Kidney glomerular epithelial cell (primary cell): ENCODE results near the gene CTTNBP2NL.
"Not testable (repeated sequence)": the region's sequence is repeated elsewhere in the genome, so short reads cannot be mapped to it uniquely, and the experiment has no call there.

Source experiments
- DNase-seq: peaks from one replicate; lab custom pipeline; 2025; lab: John Stamatoyannopoulos, UW

CTTNBP2NL gene

GRCh38 chr1:112386731-112387346, 9.2 kb upstream of the CTTNBP2NL start:
- no peak for DNase-seq

DNA sequence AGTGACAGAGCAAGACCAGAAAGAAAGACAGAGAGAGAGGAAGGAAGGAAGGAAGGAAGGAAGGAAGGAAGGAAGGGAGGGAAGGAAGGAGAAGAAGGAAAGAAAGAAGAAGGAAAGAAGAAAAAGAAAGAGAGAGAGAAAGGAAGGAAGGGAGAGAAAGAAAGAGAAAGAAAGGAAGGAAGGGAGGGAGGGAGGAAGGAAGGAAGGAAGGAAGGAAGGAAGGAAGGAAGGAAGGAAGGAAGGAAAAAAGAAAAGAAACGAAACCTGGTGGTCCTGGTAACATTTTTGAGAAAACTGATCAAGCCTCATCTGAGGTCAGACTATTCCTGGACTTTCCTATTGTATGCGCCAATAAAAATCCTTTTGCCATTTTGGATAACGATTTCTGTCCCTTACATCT, 8.2 kb upstream of the CTTNBP2NL start:
- DNase-seq: no peak

DNA sequence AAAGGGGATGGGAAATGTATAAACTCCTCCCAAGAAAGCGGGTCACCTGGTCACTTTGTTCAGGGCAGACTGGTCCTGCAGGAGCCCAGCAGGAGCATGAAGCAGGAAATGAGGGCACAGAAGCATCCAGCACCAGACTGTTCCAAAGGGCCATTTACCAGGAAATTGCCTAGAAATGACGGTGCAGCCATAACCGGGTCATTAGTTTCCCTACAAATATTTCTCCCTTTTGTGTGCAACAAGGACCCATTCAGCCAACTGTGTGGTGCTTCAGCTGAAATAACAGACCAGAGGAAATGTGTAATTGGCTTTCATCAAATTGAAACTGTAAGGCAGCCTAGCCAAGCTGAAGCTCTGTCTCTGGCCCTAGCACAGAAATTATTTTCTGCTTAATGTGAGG, 7.6 kb upstream of the CTTNBP2NL start:
- no peak for DNase-seq

DNA sequence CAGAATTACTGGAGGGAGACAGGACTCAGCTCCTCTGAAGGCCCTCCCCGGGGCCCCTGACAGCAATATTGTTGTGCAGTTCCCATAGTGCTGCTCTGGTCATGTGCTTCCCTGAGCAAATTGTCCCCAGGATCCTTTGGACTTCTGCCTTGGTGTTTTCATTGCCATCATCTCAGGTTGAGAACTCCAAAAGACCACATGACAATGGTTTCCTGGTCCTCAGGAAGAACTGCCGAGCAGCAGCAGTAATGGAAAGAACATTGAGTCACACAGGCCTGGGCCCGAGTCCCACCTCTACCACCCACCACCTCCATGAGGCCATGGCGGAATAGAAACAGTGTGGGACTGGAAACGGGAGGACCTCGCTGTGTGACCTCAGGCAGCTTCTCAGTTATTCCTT, 6.3 kb upstream of the CTTNBP2NL start:
- no peak for DNase-seq

DNA sequence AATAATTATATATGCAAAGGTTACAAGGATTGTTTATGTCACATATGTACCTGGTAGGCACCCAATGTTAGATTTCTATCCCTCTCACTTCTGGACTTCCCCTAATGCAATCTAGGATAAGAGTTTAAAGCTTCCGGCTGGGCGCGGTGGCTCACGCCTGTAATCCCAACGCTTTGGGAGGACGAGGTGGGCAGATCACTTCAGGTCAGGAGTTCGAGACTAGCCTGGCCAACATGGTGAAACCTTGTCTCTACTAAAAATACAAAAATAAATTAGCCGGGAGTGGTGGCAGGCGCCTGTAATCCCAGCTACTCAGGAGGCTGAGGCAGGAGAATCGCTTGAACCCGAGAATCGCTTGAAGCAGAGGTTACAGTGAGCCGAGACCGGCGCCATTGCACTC, 5.7 kb upstream of the CTTNBP2NL start:
- DNase-seq: not testable (repeated sequence)

DNA sequence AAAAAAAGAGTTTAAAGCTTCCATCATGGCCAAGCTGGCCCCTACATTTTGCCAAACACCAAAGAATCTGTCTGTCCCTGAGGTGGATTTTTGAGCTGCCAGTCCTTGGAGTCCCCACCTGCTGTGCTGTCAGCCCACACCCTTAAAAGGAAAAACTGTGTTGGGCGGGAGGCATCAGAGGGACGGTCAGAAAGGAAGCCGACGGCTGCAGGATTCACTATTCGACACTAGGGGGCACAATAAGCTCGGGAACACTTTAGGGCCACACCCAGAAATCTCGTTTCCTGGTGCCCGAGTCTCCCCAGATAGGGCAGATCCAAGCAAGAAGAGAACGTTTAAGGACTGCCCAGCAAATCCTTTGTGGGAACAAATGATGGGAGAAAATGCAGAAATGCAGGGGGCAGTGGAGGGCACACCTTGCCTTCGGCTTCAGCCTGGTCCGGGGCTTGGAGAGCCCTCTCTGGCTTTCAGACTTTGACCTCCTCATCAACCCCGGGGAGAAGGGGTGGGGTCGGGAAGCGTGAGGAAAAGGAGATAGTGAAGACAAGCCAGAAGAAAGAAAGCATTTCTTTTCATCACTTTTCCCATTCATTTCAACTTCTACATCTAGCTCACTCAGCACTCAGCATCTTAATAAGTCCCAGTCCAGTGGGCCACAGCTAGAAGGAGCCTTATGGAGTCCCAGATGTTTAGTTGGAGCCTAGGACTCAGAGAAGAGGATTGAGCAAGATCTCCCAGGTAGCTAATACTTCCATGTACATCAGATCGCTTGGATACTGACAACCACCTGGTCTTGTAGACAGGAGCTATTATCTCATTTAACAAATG, 5.0 kb upstream of the CTTNBP2NL start:
- DNase-seq: peak; percentile 91

- no peak for DNase-seq
Observed at GRCh38 chr1:112391603-112391940, 4.4 kb upstream of the CTTNBP2NL start.

GRCh38 chr1:112393631-112393974, 2.4 kb upstream of the CTTNBP2NL start:
- no peak for DNase-seq

- DNase-seq: no peak
Observed at GRCh38 chr1:112394743-112395062, 1.3 kb upstream of the CTTNBP2NL start.

GRCh38 chr1:112395256-112395820, 676 bp upstream of the CTTNBP2NL start:
- DNase-seq: peak; percentile 71

DNA sequence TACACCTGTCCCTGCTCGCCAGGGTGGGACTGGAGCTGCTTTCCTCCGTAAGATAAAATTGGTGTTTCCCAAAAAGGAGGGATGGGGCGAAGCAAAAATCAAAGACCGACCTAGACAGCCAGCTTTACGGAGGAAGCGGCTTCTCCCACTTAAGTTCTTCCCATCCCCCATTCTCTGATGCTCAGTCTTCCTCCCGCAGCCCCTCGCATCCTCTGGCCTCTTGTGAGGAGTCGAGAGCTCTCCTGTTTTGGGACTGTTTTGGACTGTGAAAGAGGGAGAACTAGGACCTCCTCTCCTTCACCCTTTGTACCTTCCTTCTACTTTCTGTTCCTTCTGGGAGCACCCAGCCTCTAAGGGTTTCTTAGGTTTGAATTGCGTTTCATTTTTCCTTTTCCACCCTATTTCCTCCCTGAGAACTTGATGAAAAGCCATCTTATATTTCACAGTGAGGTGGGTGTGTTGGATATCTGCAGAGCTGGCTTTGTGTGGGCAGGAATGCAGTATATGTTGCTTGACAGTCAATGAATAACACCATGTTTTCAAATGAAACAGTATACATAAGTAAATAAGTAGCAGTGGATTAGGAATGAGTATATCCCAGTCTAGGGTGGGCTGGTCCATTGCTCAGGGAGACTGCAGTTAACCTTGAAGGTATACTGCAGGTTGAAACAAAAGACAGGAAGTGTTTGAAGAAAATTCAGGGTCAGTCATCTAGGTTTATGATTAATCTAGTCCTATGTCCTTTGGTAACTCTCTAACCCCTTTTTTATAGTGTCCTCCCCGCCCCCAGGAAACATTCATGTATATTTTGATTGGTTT, 848 bp downstream of the CTTNBP2NL start:
- DNase-seq: no peak

- no peak for DNase-seq
Observed at GRCh38 chr1:112397841-112398240, 1.8 kb downstream of the CTTNBP2NL start.

- DNase-seq: no peak
Observed at GRCh38 chr1:112399456-112399855, 3.4 kb downstream of the CTTNBP2NL start.

- not testable (repeated sequence) for DNase-seq
Observed at GRCh38 chr1:112400706-112401105, 4.7 kb downstream of the CTTNBP2NL start.

GRCh38 chr1:112402682-112403643, 6.9 kb downstream of the CTTNBP2NL start:
- DNase-seq: no peak

DNA sequence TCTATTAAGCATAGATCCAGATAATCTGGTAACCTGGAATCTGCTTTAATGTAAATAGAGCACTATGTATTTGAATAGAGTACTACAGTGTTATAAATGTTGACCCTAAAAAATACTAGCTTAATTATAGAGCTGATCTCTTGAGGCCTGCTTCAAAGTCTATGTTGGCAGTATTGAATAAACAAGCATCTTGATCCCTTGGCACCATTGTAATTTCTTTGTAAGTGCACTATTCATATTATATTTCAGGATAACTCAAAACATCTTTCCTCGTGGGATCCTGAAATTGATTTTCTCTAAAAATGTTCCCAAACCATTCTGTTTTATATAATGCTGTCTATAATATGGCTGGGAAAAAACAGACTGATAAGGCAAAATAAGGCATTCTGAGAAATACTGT, 10.8 kb downstream of the CTTNBP2NL start:
- no peak for DNase-seq

- DNase-seq: no peak
Observed at GRCh38 chr1:112409414-112409813, 13.4 kb downstream of the CTTNBP2NL start.

DNA sequence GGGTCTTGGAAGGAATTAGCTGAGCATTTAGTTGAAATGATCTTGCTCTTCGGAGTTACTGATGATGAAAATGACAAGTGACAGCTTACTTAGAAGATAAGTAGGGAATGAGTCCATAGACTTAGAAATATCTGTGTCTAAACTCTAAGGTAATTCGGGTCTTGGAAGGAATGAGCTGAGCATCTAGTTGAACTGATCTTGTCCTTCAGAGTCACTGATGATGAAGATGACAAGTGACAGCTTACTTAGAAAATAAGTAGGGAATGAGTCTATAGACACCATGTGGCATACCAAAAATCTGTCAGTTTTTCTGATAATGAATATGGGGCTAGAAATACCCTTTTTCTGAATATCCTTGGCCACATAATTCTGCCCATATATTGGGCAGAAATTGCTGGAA, 14.7 kb downstream of the CTTNBP2NL start:
- no peak for DNase-seq

GRCh38 chr1:112417271-112417670, 21.3 kb downstream of the CTTNBP2NL start:
- no peak for DNase-seq

DNA sequence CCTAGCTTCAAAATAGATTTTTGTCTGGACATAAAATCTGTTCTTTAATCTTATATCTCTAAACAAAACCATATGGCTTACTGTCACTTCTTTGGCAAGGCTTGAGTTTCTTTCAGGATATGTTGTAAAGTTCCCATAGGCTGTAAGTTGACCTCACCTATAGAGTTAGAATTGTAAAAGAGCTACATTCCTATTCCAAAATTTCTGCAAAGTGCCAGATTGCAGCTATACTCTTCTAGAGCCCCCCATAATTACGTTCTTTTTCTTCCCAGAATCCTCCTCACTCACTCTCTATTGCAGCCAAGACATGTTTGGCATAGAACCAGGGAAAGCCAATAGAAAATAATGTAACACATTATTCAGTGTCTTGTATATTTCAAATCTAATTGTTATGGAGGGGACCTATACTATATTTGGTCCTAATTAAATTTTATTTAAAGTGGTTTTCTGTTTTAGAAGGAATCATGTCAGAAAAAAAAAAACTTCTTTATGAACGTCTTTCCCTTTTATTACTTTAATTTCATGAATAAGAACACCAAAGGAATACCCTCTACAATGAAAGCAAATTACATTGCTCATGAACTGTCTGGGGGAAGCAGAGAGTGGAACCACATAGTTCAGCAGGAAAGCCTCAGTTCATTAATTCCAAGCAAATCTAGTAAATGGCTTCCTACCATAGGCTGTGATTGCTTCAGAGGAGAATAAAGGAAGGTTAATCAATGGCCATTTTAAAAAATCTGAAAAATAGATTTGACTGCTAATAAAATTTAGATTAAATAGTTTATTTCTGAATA, 22.3 kb downstream of the CTTNBP2NL start:
- DNase-seq: no peak

GRCh38 chr1:112423207-112423606, 27.2 kb downstream of the CTTNBP2NL start:
- no peak for DNase-seq
